Stimulated activated CD8-positive, alpha-beta memory T cell treated with anti-CD3 and anti-CD28 coated beads, Interleukin-7, amount 100 ng/mL, for 4 hours (primary cell): Measurements from ENCODE around the gene EFEMP2.

Experiments
- DNase-seq, 2 donors: peaks; one replicate each; pipeline ENCODE4 v3.0.0-alpha.2; 2020; ENCODE audit warnings: low read depth in 2 of 2

Gene EFEMP2

GRCh38 chr11:65872586-65873317, at the start of gene EFEMP2:
Gene EFEMP2, minus strand, starts transcription at chr11:65872800. Its CDS starts 446 bp downstream, at chr11:65872354.
- no peak for DNase-seq

- no peak for DNase-seq
These were observed 49.3 kb upstream of the EFEMP2 start for GRCh38 chr11:65921876-65922275.

DNA sequence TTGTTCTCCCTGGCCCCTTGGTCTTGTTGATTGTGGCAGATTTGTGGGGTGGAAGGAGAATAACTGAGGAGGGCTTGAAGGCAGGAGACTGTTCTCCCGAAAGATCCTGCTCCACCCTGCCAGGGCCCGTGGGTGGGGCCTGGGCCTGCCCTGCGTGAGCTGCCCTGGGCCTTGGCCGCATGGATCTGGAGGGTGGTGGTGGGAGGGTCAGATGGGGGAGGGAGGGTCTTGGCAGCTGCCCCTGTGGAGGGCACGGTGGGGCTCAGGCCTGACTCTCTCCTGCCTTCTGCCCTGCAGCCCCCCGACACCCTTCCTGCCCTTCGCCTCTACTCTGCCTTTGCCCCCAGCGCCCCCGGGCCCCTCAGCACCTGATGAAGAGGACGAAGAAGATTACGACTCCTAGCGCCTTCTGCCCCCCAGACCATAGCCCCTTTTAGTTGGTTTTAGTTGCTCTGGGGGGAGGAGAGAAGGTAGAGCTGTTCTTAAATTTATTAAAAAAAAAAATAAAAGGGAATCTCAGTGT, 48.5 kb upstream of the EFEMP2 start:
- DNase-seq = no peak

DNA sequence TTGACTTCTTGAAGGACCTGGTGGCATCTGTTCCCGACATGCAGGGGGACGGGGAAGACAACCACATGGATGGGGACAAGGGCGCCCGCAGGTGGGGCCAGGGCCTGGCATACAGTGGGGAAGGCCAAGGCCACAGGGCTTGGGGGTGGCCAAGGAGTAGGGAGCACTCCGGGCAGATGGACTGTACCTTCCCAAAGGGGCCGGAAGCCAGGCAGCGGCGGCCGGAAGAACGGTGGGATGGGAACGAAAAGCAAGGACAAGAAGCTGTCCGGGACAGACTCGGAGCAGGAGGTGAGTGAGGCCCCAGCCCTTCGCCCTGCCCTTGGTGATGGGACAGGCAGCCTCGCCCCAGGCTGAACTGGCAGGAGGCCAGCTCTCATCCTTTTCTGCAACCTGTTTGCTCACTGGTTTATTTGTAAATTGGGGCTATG, 47.8 kb upstream of the EFEMP2 start:
- DNase-seq = no peak

DNA sequence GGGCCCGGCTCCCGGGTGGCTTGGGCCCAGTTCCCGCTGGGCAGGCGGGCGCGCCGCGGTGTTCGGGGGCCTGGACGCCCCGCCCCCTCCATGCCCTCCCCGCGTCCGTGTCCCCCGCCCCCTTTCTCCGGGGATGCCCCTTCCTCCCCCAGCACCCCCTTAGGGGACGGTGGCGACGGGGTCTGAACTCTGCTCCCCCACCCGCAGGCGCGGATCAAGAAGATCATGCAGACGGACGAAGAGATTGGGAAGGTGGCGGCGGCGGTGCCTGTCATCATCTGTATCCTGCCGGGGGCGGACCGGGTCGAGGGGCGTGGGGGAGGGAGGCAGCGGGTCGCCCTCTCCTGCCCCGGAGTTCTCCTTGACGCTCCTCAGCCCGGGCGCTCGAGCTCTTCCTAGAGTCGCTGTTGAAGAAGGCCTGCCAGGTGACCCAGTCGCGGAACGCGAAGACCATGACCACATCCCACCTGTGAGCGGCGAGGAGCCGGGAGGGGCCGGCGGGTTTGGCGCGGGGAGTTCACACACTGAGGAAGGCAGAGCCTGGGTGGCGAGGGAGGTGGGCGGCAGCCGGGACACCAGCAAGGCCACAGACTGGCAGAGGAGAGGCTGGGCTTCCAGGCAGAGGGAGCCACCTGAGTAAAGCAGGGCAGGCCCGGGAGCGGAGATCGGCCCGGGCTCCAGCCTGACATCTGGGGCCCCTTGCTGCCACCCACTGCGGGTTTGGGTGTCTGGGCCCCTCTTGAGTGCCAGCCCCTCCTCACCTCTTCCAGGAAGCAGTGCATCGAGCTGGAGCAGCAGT, 47.2 kb upstream of the EFEMP2 start:
- peak in 1 of 2 donors; percentile 36 for DNase-seq

- DNase-seq = peak; percentile 96 to 100
These were observed 46.6 kb upstream of the EFEMP2 start, which contains the start of gene DRAP1 for GRCh38 chr11:65919141-65919572. Gene DRAP1, plus strand, starts transcription at chr11:65919426. Its CDS starts 76 bp downstream, at chr11:65919502.

GRCh38 chr11:65918211-65919140, 45.9 kb upstream of the EFEMP2 start, which contains the start of gene C11orf68:
Gene C11orf68, minus strand, starts transcription at chr11:65919062. Its CDS starts 31 bp downstream, at chr11:65919031.
- DNase-seq = no peak

DNA sequence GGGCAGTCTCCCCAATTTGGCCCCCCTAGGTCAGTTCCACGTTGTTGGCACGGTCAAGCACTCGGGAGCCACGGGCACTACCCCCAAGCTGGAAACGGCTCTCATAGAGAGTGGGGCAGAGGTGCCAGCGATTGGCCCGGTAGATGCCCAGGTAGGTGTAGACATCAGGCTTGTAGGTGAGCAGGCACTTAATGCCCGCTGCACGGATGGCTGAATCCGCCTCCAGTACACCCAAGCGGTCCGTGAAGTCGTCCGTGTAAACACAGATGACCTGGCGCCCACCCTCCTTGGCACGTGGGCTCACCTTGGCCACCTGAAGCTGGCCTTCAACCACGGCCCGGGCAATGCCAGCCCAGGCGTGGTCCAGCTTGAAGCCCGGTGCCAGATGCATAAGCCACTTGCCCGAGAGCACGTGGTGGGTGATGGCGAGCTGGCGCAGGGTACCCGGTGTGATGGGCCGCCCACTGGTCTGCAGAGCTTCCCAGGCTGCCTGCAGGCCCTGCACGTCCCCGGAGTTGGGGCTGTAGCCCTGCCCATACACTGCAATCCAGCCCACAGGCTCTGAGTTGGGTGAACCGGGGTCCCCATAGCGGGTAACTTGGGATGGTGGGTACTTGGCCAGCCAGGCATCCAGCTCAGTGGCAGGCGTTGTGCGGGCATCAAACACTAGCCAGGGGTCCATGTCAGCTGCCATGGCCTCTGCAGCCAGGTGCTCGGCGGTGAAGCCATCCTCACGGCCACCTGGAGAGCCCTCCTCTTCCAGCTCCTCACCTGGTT, 45.0 kb upstream of the EFEMP2 start:
- no peak for DNase-seq

DNA sequence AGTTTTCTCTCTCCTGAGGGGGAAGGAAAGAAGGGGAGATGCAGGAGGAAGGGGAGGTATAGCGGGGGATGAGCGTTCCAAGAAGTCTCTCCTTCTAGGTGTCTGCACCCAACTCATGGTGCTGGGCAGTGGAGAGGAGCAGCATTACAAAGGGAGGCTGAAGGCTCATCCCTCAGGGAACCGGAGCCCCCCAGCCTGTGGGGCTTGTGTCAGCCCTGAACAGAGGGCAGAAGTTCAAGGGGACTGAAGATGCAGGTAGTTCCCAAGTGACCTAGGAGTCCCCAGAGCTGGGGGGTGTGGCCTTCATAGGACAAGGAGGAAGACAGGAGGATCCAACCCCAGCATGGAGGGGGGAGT, 44.5 kb upstream of the EFEMP2 start:
- no peak for DNase-seq

DNA sequence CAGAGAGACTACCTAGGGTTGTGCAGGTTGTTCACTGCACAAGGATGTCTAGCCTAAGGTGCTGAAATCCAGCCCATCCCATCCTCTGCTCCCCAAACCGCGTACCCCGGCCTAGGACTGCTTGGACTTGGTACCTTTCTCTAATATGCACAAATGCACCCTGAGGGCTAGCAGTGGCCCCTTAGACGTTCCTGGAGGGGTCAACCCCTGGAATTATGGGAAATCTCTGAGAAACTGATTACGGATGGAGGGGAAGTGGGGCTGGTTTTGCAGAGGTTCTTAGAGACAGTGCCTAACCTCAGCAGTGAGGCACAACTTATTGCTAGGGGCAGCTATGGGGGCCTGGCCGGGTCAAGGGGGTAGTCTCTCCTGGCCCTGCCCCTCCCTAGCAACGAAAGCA, 43.8 kb upstream of the EFEMP2 start:
- no peak for DNase-seq

DNA sequence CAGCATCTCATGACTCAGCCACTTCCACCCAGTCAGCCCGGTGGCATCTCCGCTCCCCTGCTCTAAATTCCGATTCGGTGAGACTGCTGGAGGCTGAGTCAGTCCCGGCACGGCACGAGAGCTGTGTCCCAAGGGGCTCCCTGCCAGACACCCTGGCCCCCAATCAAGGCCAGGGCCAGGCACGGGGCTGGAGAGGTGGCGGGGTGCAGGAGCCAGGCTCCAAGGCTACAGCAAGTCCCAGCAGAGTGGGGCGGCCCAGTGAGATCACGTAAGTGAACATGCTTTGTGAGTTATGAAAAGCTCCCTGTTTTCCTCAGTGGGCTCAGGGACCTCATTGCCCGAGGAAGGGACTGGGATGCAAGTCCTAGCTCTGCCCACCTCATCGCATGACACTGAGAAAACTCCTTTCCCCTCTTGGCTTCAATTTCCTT, 43.2 kb upstream of the EFEMP2 start:
- DNase-seq = no peak

DNA sequence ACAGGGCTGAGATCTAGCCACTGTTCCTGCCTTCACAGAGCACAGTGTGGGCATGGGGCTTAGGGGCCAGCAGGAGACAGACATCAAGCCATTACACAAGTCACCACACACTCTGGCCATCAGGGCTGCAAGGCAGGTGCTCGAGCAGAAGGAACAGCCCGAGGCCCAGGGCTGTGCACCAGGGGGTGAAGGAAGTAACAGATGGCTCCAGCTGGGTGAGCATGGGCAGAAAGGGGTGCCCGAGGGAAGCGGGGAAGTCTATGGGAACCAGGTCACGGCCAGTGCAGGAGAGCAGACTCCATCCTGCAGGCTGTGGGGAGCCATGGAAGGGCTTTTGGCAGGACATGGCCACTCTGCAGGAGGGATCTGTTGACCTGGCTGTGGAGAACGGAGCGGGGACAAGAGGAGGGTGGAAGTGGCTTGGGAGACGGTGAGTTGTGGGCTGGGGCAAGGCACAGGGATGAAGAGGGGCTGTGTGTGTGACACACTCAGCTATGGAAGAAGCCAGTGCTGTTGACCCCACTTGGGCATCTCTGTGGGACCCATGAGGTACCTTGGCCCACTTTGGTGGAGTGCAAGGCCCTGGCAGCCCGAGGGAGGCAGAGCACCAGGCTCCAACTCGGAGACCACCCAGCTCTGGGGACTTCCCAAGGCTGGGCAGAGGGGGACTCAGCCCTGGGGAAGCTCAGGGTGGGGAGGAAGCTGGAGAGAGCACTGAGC, 42.7 kb upstream of the EFEMP2 start:
- no peak for DNase-seq

- no peak for DNase-seq
These were observed 40.2 kb upstream of the EFEMP2 start for GRCh38 chr11:65912845-65913244.

DNA sequence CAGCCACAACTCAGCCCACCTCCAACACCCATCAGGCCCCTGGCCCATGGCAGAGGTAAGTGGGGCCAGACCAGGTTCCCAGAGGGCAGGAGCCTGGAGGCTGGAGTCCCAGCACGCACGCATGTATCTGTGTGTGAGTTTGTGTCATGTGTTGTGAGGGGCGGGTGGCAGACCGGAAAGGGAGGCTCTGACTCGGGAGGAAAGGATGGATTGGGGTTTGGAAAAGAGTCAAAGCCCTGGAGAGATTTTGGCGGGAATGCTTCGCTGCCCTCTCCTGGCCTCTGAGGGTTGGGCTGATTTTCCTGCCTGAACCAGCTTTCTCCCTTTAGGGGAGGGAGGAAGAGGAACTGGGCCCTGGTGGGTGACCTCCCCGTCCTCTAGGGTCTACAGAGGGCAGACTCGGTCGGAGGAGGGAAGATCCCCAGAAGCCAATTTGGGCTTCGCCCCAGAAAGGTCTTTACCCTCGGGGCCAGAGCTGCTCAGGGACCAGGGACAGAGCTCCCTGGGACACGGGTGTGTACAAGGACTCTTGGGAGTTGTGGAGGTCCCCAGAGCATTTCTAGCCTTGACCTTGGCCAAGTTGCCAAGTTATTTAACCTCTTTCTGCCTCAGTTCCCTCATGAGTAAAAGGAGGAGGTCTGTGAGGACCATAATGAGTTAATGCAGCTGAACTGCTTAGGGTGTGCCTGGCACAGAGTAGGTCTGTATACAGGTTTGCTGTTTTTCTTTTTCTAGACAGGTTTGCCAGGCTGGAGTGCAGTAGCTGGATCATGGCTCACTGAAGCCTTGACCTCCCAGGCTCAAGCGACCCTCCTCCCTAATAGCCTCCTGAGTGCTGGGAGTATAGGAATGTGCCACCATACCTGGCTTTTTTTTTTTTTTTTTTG, 39.3 kb upstream of the EFEMP2 start:
- DNase-seq = no peak

- DNase-seq = no peak
These were observed 35.3 kb upstream of the EFEMP2 start for GRCh38 chr11:65907878-65908277.

GRCh38 chr11:65906602-65907001, 34.0 kb upstream of the EFEMP2 start:
- no peak for DNase-seq

- no peak for DNase-seq
These were observed 31.1 kb upstream of the EFEMP2 start for GRCh38 chr11:65903715-65904114.

DNA sequence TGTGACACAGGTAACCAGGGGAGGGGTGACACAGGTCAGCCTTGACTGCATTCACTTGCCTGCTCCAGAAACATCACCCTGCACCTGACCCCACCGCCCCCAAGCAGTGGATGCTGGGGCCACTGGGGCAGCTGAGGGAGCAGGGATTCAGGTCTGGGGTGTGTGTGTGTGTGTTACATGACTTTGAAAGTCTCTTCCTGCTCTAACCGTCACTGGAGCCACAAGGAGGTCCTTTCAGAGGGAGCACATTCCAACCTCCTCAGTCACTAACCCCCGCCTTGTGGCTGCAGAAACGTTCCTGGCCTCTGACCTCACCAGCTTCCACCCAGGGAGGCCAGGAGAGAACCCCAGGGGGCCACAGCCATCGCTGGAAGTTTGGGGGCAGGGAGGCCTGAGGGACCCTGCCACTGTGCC, 30.5 kb upstream of the EFEMP2 start:
- DNase-seq = no peak

- no peak for DNase-seq
These were observed 28.2 kb upstream of the EFEMP2 start for GRCh38 chr11:65900899-65901180.
